Vagina (tissue), 2 donors: ENCODE results near the gene PLEKHA8.

Source experiments
- CTCF ChIP-seq, 3 experiments: fragments of 450-650 bp in 2 of 3; fragments of 200-600 bp in 1 of 3; sonication (generic) in 1 of 3; IDR thresholded peaks; one replicate each; pipeline ENCODE4 v1.5.1; 2017 to 2019; ENCODE audit warnings: antibody characterized with exemption in 3 of 3, mild to moderate bottlenecking in 2 of 3, moderate library complexity in 2 of 3
- POLR2A ChIP-seq, 2 donors: fragments of 450-650 bp; IDR thresholded peaks; one replicate each; pipeline ENCODE4 v1.6.1; 2017; ENCODE audit warnings: antibody characterized with exemption in 2 of 2, mild to moderate bottlenecking in 2 of 2, moderate library complexity in 2 of 2
- POLR2AphosphoS5 ChIP-seq, 2 donors: sonication (generic); formaldehyde crosslinking; IDR thresholded peaks; one replicate each; pipeline ENCODE4 v1.9.0; 2017; ENCODE audit warnings: antibody characterized with exemption in 2 of 2, mild to moderate bottlenecking in 2 of 2, low read depth in 1 of 2; ENCODE audit not compliant: insufficient read depth in 1 of 2

GRCh38 chr7:30048582-30048981, 20.4 kb downstream of the PLEKHA8 start:
- no peak for TF ChIP-seq POLR2A (IDR thresholded peaks at IDR 0.05)
- TF ChIP-seq CTCF (IDR thresholded peaks at IDR 0.05): no peak
- TF ChIP-seq POLR2AphosphoS5 (IDR thresholded peaks at IDR 0.05; ENCODE audit: insufficient read depth in 1 of 2, low read depth in 1 of 2): no peak
